Measurements from ENCODE around the gene UBL3.

Gene UBL3

GRCh38 chr13:29808264-29808663, 42.2 kb downstream of the UBL3 start:
- no peak for DNase-seq

GRCh38 chr13:29805994-29806979, 44.1 kb downstream of the UBL3 start:
- no peak for DNase-seq

DNA sequence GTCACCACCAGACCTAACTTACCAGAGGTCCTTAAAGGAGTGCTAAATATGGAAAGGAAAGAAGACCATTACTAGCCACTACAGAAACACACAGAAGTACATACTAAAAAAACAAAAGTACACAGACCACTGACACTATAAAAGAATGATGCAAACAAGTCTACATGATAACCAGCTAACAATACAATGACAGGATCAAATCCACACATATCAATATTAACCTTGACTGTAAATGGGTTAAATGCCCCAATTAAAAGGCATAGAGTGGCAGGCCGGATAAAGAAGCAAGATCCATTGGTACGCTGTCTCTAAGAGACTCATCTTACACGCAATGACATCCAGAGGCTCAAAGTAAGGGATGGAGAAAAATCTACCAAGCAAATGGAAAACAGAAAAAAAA, 47.2 kb downstream of the UBL3 start:
- DNase-seq = no peak

- DNase-seq = no peak
Measured at GRCh38 chr13:29802621-29803020, 47.8 kb downstream of the UBL3 start.

DNA sequence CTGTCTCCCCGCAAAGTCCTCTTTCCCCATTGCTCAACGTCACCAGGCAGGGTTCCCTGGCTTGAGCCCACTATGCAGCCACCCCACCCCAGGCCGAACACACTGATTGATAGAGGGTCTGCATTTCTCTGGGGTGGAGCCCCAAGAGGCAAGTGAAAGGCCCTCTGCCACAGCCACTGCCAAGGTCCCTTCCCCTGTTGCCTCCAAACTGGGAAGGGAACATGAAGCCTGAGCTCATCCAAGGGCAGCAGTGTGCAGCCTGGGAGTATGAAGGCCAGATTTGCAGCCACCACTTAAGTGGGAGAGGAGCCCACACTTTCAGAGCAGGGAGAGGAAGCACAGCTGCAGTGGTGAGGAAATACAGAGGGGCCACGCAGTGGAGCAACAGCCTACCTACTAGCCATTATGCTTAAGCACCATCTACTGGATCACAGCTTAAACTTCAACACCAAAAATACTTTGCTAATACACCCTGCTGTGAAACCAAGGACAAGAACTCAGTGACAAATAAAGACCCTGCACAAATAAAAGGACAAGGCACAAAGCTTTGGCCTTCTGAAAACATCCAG, 48.6 kb downstream of the UBL3 start:
- no peak for DNase-seq

DNA sequence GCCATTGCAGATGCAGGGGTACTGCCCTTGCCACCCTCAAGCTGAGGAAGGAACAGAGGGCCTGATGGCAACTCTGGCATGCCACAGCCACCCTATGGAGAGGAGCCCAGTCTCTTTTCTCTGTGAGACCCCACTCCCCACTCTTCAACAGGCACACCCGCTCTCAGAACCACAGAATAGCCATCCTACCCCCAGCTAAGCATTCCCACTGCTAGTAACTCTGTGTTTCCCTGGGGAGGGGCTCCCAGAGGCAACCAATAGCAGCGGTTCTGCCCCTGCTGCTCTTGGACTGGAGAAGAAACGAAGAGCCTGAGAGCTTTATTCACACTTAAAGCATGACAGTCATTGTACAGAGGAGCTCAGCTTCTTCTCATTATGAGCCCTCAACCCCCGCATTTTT, 49.3 kb downstream of the UBL3 start:
- DNase-seq = no peak

DNA sequence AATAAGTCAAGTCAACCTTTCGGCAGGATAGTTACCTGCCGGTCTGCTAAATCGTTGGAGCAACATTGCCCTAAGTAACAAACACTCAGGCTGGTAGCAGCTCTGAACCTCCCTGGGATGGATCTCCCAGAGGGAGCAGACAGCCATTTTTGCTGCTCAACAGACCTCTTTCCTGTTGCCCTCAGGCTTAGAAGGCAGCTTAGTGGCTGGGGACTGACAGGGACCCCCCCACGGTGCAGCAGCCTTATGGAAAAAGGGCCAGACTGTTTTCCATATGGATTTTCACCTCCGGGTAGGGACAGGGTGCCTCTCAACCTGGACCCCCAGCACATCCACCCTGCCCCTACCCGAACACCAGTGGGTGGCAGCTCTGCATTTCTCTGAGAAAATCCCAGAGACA, 49.7 kb downstream of the UBL3 start:
- no peak for DNase-seq

GRCh38 chr13:29799041-29799440, 51.4 kb downstream of the UBL3 start:
- no peak for DNase-seq

GRCh38 chr13:29791997-29792780, 58.2 kb downstream of the UBL3 start:
- no peak for DNase-seq

DNA sequence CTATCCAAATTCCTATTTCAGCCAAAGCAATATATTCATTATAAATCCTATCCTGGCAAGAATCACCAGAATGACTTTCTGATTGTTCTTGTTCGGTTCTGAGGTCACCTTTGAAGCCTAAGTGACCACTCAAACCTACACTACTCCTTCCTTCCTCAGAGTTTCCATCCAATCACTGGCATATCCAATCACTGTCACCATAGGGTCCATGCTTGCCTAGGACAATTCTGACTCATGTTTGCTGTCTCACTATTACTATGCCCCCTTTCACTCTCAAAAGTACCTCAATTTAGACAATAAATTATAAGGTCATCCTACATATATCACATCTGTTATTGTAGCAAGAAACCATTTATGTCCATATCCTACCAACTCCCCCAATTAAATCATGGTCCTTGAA, 58.9 kb downstream of the UBL3 start:
- DNase-seq = no peak

DNA sequence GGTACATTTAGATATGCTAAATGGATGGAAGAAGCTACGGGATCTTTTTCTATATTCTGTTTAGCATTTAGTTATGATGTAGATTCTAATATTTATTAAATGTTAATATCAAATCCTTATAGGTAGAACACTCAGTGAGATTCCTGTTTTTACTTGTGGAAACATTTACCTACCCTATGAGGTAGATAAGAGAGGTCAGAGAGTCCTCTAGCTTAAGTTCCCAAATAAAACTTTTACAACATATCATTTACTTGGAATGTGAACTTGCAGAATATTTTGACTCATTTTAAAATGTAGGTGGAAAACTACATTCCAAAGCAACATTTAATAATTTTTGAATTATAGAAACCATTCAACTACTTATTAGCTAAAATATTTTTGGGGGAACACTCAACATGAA, 63.7 kb downstream of the UBL3 start:
- DNase-seq = no peak

GRCh38 chr13:29785978-29786377, 64.4 kb downstream of the UBL3 start:
- no peak for DNase-seq

- no peak for DNase-seq
Measured at GRCh38 chr13:29782798-29783197, 67.6 kb downstream of the UBL3 start.

DNA sequence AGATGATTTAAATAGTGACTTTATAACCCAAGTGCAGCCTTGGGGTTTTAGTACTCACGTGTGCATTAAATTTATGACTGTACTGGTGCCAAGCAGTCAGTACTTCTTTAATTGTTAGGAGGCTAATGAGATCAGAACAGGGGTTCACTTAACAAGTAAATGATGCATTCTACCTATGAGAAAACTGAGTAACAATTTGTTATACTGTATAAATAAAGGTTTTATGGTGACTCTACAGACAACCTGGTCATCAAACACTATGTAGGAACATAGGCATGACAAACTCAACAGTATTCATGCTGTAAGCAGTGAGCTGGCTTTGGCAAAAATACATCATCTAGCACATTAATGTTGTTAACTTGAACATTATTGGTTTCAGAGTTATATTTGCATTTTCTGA, 75.6 kb downstream of the UBL3 start:
- no peak for DNase-seq

DNA sequence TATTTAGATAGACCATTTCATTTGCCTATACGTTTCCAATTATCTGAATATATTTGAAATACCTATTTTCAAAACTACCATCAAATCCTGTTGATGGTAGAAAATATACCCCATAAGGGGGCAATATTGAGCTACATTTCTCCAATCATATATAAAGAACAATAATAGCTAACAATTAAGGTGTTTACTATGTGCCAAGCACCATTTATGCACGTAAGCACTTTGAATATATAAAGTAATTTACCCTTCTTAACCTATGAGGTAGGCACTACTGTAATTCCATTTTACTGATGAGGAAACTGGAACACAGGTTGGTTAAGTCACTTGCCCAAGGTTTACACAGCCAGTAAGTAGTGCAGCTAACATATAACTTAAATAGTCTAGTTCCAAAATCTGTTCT, 79.2 kb downstream of the UBL3 start:
- no peak for DNase-seq

DNA sequence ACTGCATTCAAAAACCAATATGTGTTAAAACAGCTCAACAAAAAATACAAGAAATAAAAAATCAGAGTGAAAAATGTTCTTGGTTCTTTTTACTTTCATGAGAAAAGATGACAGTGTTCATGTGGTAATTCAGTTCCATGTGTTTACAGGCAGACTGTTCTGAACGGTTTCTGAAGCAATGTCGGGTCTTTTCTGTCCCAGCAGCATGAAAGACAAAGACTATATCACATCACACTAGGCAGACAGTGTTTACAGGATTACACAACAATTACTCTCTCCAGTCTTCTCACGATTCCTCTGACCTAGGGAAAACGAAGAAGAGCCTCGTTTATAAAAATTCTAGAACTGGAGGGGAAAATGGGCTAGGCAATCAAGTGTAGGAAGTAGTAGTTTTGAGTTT, 83.4 kb downstream of the UBL3 start:
- DNase-seq = no peak

DNA sequence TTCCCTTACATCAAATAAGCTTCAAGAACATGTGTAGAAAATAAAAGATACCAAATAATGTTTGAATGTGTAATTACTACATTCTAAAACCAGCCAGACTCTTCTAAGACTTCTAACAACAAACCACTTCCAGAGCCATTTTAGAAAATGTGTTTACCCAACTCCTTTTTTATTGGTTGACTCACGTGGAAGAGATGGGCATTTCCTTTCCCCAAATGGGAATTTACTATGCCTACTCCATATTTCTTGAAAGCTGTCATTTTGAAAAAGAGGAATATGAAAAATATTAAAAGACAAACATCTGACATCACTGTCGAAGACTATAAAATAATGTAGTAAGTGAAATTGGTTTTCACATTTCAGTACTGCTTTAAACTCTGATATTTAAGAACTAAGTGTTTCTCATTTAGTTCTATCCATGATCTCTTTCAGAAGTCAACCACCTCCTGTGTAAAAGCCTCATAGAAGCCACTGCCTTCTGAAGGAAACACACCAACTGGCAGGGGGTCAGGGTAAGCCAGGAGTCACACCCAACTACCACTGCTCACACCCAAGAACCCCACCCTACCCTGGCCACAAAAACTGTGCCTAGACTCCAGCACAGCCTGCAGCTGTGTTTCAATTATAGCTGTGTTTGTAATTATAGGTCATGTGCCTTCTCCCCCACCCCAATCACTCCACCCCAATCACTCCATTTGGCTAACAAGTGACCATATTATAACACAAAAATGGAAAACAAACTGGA, 86.8 kb downstream of the UBL3 start:
- no peak for DNase-seq

- no peak for DNase-seq
Measured at GRCh38 chr13:29761815-29762214, 88.6 kb downstream of the UBL3 start.

GRCh38 chr13:29761160-29761559, 89.3 kb downstream of the UBL3 start:
- no peak for DNase-seq

- no peak for DNase-seq
Measured at GRCh38 chr13:29760544-29760943, 89.9 kb downstream of the UBL3 start.

DNA sequence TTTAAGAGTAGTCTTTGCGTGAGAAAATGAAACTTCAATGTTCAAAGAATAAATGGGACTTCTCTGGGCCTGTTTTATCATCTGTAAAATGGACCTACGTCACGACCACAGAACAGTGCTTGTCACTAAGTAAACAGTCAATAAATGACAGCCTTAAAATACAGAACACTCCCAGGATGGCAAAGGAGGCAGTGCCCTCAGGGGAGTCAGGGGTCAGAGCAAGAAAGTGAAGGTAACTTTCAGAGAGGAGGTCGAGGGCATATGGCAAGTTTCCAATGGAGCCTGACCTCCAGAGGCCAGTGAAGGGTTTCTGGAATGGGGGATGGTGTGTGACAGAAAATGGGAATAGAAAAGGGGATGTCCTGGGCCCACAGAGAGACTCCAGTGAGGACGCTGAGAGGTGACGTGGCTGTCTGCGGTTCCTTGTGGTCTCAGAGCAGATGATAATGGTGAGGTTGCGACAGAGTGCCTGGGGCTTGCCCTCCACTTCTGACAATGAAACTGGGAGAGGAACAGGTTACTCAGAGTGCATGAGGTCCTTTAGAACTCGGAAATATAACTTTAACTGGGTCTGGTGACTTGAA, 91.8 kb downstream of the UBL3 start:
- DNase-seq = no peak

- DNase-seq = no peak
Measured at GRCh38 chr13:29756506-29756905, 93.9 kb downstream of the UBL3 start.

DNA sequence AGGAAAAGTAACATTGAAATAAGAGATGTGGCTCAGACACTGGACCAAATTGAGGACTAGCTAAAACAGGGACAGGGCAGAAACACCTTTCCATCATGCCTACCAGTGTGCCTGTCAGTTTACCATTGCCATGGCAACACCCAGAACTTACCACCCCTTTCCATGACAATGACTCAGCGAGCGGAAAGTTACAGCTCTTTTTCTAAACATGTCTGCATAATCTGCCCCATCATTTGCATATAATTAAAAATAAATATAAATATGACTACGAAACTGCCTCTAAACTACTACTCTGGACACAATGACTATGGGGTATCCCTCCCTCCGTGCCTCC, 96.0 kb downstream of the UBL3 start:
- no peak for DNase-seq
